ENCODE measurements around the gene DIPK1B. TPM values are rescaled to one million over a fixed set of nuclear protein-coding genes. Genes with fewer than 3 reads are reported as not detected.

Gene DIPK1B
- total and polyA plus RNA-seq, 10 of the 15 experiments (the other 5 are each of a cell fraction or from before 2014, with no cell fraction given) = 0.08 to 0.28 (median 0.13) TPM; not detected in 3

GRCh38 chr9:136759436-136760325 is 47.3 kb downstream of the DIPK1B start:
- intact Hi-C loops (cut with micrococcal nuclease; ENCODE audit: unreplicated experiment) = no loop called here
- DNase-seq (ENCODE audit: low read depth, low spot score) (no peak), FAIRE-seq (no peak), ATAC-seq (no peak)
- in situ Hi-C loops (cut with MboI) = no loop called here
- Histone ChIP-seq H3K9me3 (replicated peaks; ENCODE audit: control insufficient read depth, insufficient read depth, low read length) (peaks cover 11% of the 10 kb centered on the region; the same call in 2 of the 3 replicates), H3K9ac (ENCODE audit: control insufficient read depth, insufficient read depth, low read length) (no peak overlapping the region), H4K20me1 (ENCODE audit: control insufficient read depth, insufficient read depth) (no peaks in the 10 kb centered on the region), H3K27me3 (replicated peaks in 1 of 2; ENCODE audit: control insufficient read depth in 2 of 2, insufficient read depth in 2 of 2, low read length in 1 of 2) (no peaks in the 10 kb centered on the region), H3K27ac (ENCODE audit: control insufficient read depth, insufficient read depth) (no peak overlapping the region), H3K4me1 (ENCODE audit: control insufficient read depth, insufficient read depth, low read length) (no peaks in the 10 kb centered on the region), H2AFZ (ENCODE audit: control insufficient read depth, low read depth, low read length) (no peak overlapping the region), H3K4me3 (no peak overlapping the region), H3K36me3 (ENCODE audit: control insufficient read depth in 2 of 2, insufficient read depth in 2 of 2, low read length in 1 of 2) (no peaks in the 10 kb centered on the region), H3K4me2 (ENCODE audit: control insufficient read depth, insufficient read depth) (no peak overlapping the region), H3K79me2 (ENCODE audit: control insufficient read depth, insufficient read depth, low read length) (no peaks in the 10 kb centered on the region)
- 36% methylated on average over 24 of the region's 27 CpGs for WGBS (ENCODE audit: insufficient coverage, insufficient replicate concordance, low lambda C conversion rate, missing lambda C conversion rate)
- SMC1A ChIA-PET (ENCODE audit: uncharacterized antibody, unreplicated experiment) = no interaction called here
- POLR2A ChIA-PET = no interaction called here
- CTCF ChIA-PET = interaction anchor here (0.6 to 2.8 kb wide), 6 partner anchors 18 to 377 kb away, joined by 3 to 16 read pairs (median 3); no protein-coding TSS in a partner anchor
- BruUV-seq (replicated peaks) = no TSS peak
- RAD21 ChIA-PET (ENCODE audit: unreplicated experiment) = no interaction called here
- TF ChIP-seq CUX1 (IDR thresholded peaks at IDR 0.05; ENCODE audit: insufficient replicate concordance, low read depth, low read length) (no peak), MYC (IDR thresholded peaks at IDR 0.05; ENCODE audit: insufficient read depth, insufficient read length, insufficient replicate concordance, low read length, severe bottlenecking) (no peak), SREBF1 (IDR thresholded peaks at IDR 0.05; ENCODE audit: low read length) (no peak), GATAD2B (conservative IDR thresholded peaks at IDR 0.05; ENCODE audit: low read depth) (no peak), YY1 (IDR thresholded peaks at IDR 0.05; ENCODE audit: low read depth, low read length) (no peak), MEF2A (IDR thresholded peaks at IDR 0.05; ENCODE audit: insufficient read depth, low read depth, low read length) (no peak), SRF (IDR thresholded peaks at IDR 0.05; ENCODE audit: low read depth in 2 of 2, low read length in 2 of 2) (no peak), SREBF2 (IDR thresholded peaks at IDR 0.05; ENCODE audit: low read length) (no peak), ZNF24 (IDR thresholded peaks at IDR 0.05) (no peak), PRDM15 (CRISPR knock-in tag; IDR thresholded peaks at IDR 0.05) (no peak), USF2 (IDR thresholded peaks at IDR 0.05; ENCODE audit: borderline replicate concordance, low read depth, low read length) (no peak)

All from GM12878 (cell line).